ENCODE measurements around the gene MORN1. TPM values are rescaled to one million over a fixed set of nuclear protein-coding genes. Genes with fewer than 3 reads are reported as not detected.

Gene MORN1
- polyA plus RNA-seq, 1 donor (not counting 4 experiments of a cell fraction or from before 2014, with no cell fraction given), result 2.1 TPM

DNA sequence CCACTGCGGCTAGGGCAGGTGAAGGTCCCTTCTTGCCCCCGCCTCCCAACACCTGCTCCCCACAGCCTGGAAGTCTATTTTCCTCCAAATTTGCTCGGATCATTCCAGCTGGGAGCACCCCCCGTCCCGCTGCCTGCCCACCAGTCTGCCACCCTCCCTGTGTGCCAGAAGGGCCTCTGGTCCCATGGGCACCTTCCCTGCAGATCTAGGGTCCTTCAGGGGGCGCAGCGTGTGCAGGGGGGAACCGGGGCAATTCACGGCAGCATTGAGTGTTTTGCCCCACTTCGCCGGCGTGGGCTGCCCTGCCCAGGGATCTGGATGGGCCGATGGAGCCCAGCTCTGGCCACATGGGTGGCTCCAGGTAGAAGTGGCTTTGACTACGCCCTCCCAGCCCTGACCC is 47.3 kb upstream of the MORN1 start:
- Histone ChIP-seq H3K4me3 (ENCODE audit: control insufficient read depth in 2 of 3, extremely low read depth in 1 of 3, insufficient read depth in 2 of 3, low read depth in 1 of 3, low read length in 3 of 3) (no peak overlapping the region), H3K4me1 (ENCODE audit: control insufficient read depth, extremely low read depth, insufficient read depth, low read length) (peaks cover 10% of the 10 kb centered on the region), H3K4me2 (ENCODE audit: control insufficient read depth, extremely low read depth, insufficient read depth, low read depth, low read length) (no peak overlapping the region), H3K9ac (ENCODE audit: control insufficient read depth, extremely low read depth, insufficient read depth, low read length) (no peak overlapping the region), H3K79me2 (ENCODE audit: control insufficient read depth, insufficient read depth, low read length) (peaks cover 92% of the 10 kb centered on the region), H3K27ac (ENCODE audit: control insufficient read depth, insufficient read depth, low read length) (no peak overlapping the region), H2AFZ (ENCODE audit: control insufficient read depth, low read length) (no peak overlapping the region), H3K9me1 (ENCODE audit: control insufficient read depth, extremely low read depth, insufficient read depth, low read length) (no peaks in the 10 kb centered on the region), H3K36me3 (ENCODE audit: control insufficient read depth in 2 of 2, extremely low read depth in 1 of 2, insufficient read depth in 2 of 2, low read length in 2 of 2) (peaks cover 28 to 34% of the 10 kb centered on the region in 2 experiments), H4K20me1 (ENCODE audit: control insufficient read depth, extremely low read depth, insufficient read depth, low read length) (peaks cover 48% of the 10 kb centered on the region), H3K9me3 (ENCODE audit: control insufficient read depth, low read depth, low read length) (no peaks in the 10 kb centered on the region), H3K27me3 (ENCODE audit: control insufficient read depth, extremely low read depth, insufficient read depth, low read length) (no peaks in the 10 kb centered on the region)
- no peak for DNase-seq (ENCODE audit: low read depth, low spot score)
- TF ChIP-seq, protein P1, sequence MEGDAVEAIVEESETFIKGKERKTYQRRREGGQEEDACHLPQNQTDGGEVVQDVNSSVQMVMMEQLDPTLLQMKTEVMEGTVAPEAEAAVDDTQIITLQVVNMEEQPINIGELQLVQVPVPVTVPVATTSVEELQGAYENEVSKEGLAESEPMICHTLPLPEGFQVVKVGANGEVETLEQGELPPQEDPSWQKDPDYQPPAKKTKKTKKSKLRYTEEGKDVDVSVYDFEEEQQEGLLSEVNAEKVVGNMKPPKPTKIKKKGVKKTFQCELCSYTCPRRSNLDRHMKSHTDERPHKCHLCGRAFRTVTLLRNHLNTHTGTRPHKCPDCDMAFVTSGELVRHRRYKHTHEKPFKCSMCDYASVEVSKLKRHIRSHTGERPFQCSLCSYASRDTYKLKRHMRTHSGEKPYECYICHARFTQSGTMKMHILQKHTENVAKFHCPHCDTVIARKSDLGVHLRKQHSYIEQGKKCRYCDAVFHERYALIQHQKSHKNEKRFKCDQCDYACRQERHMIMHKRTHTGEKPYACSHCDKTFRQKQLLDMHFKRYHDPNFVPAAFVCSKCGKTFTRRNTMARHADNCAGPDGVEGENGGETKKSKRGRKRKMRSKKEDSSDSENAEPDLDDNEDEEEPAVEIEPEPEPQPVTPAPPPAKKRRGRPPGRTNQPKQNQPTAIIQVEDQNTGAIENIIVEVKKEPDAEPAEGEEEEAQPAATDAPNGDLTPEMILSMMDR (optimal IDR thresholded peaks at IDR 0.05 in 1 of 3, IDR thresholded peaks at IDR 0.05 in 1 of 3, conservative IDR thresholded peaks at IDR 0.05 in 1 of 3; ENCODE audit: extremely low read depth in 1 of 3, insufficient read depth in 2 of 3, low read length in 3 of 3), result no peak
- TF ChIP-seq EZH2 (IDR thresholded peaks at IDR 0.05; ENCODE audit: low read length), result no peak
- dilution Hi-C loops (cut with MboI; ENCODE audit: extremely low pct_ligation_motif_present, low sequenced_read_pairs), result no loop called here
- FAIRE-seq, result no peak

DNA sequence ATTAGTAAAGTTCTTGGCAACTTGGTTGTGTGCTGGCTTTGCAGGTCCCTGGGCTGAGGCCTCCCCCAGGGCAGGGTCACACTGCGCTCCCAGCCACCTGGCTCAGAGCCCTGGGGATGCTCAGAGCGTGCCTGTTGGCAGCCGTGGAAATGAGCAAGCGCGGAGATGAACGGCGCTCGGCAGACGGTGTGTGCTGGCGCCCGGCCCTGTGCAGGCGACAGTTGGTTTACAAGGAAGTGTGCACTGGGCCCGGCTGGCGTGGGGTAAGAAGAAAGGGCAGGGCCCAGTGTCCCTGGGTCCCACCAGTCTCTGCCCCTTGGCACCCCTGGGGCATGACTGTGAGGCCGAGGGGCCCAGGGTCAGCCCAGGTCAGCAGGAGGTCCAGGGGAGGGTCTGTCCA is 46.7 kb upstream of the MORN1 start:
- no peaks in the 10 kb centered on the region for H3K9me3 ChIP-seq (ENCODE audit: control insufficient read depth, low read depth, low read length)
- H3K4me1 ChIP-seq (ENCODE audit: control insufficient read depth, extremely low read depth, insufficient read depth, low read length), result peaks cover 8% of the 10 kb centered on the region
- H3K27ac ChIP-seq (ENCODE audit: control insufficient read depth, insufficient read depth, low read length), result no peak overlapping the region
- FAIRE-seq (no peak), DNase-seq (ENCODE audit: low read depth, low spot score) (no peak)
- dilution Hi-C loops (cut with MboI; ENCODE audit: extremely low pct_ligation_motif_present, low sequenced_read_pairs), result no loop called here
- H3K9me1 ChIP-seq (ENCODE audit: control insufficient read depth, extremely low read depth, insufficient read depth, low read length), result no peaks in the 10 kb centered on the region
- peaks cover 95% of the 10 kb centered on the region for H3K79me2 ChIP-seq (ENCODE audit: control insufficient read depth, insufficient read depth, low read length)
- TF ChIP-seq, protein P1 (optimal IDR thresholded peaks at IDR 0.05 in 1 of 3, IDR thresholded peaks at IDR 0.05 in 1 of 3, conservative IDR thresholded peaks at IDR 0.05 in 1 of 3; ENCODE audit: extremely low read depth in 1 of 3, insufficient read depth in 2 of 3, low read length in 3 of 3), result no peak
- H3K4me2 ChIP-seq (ENCODE audit: control insufficient read depth, extremely low read depth, insufficient read depth, low read depth, low read length), result no peak overlapping the region
- no peak overlapping the region for H3K4me3 ChIP-seq (ENCODE audit: control insufficient read depth in 2 of 3, extremely low read depth in 1 of 3, insufficient read depth in 2 of 3, low read depth in 1 of 3, low read length in 3 of 3)
- H3K36me3 ChIP-seq (ENCODE audit: control insufficient read depth in 2 of 2, extremely low read depth in 1 of 2, insufficient read depth in 2 of 2, low read length in 2 of 2), result peaks cover 30 to 34% of the 10 kb centered on the region in 2 experiments
- H4K20me1 ChIP-seq (ENCODE audit: control insufficient read depth, extremely low read depth, insufficient read depth, low read length), result peaks cover 54% of the 10 kb centered on the region
- H3K27me3 ChIP-seq (ENCODE audit: control insufficient read depth, extremely low read depth, insufficient read depth, low read length), result no peaks in the 10 kb centered on the region
- H3K9ac ChIP-seq (ENCODE audit: control insufficient read depth, extremely low read depth, insufficient read depth, low read length), result no peak overlapping the region
- no peak overlapping the region for H2AFZ ChIP-seq (ENCODE audit: control insufficient read depth, low read length)
